Measurements from ENCODE around the gene FN1.

GRCh38 chr2:215434447-215435279, 1.2 kb downstream of the FN1 start:
- TF ChIP-seq CTCF (IDR thresholded peaks at IDR 0.05) (no peak), POLR2A (IDR thresholded peaks at IDR 0.05) (no peak)

All from testis (tissue), 2 donors.